Raji (cell line): Measurements from ENCODE around the gene ERI3.

Experiments
- POLR2A ChIP-seq: IDR thresholded peaks from 2 replicates; pipeline ENCODE4 v1.6.1; 2011; ENCODE audit warnings: low read depth, low read length, control low read depth; ENCODE audit not compliant: insufficient read depth

The ERI3 gene

GRCh38 chr1:44290250-44291094 lies 64.6 kb downstream of the ERI3 start:
- no peak for TF ChIP-seq POLR2A

GRCh38 chr1:44289530-44289929 lies 65.5 kb downstream of the ERI3 start:
- no peak for TF ChIP-seq POLR2A

GRCh38 chr1:44288883-44289282 lies 66.2 kb downstream of the ERI3 start:
- no peak for TF ChIP-seq POLR2A

GRCh38 chr1:44284184-44284583 lies 70.9 kb downstream of the ERI3 start:
- no peak for TF ChIP-seq POLR2A

- no peak for TF ChIP-seq POLR2A
Observed at GRCh38 chr1:44283524-44284173, 71.4 kb downstream of the ERI3 start.

- no peak for TF ChIP-seq POLR2A
Observed at GRCh38 chr1:44282704-44283426, 72.2 kb downstream of the ERI3 start.

- no peak for TF ChIP-seq POLR2A
Observed at GRCh38 chr1:44281962-44282703, 72.9 kb downstream of the ERI3 start.

GRCh38 chr1:44276901-44277300 lies 78.2 kb downstream of the ERI3 start:
- no peak for TF ChIP-seq POLR2A

- TF ChIP-seq POLR2A, result no peak
Observed at GRCh38 chr1:44275991-44276405, 79.1 kb downstream of the ERI3 start.

- no peak for TF ChIP-seq POLR2A
Observed at GRCh38 chr1:44275296-44275962, 79.6 kb downstream of the ERI3 start.

GRCh38 chr1:44273560-44274350 lies 81.3 kb downstream of the ERI3 start:
- no peak for TF ChIP-seq POLR2A

- no peak for TF ChIP-seq POLR2A
Observed at GRCh38 chr1:44272992-44273391, 82.1 kb downstream of the ERI3 start.

GRCh38 chr1:44271646-44272045 lies 83.4 kb downstream of the ERI3 start:
- no peak for TF ChIP-seq POLR2A
